PC-3 (cell line): ENCODE data around the gene USP8. TPM values are rescaled to one million over a fixed set of nuclear protein-coding genes. Genes with fewer than 3 reads are reported as not detected.

Source experiments
- ATAC-seq: fragments of 200-7000 bp; cut with Tn5 transposase; 2 replicates; pipeline ENCODE4 v1.9.1; 2020; ENCODE audit warnings: mild to moderate bottlenecking, moderate library complexity
- BruUV-seq: library from RNA; stranded (reverse); fragments of 400-500 nt; replicated peaks from 2 replicates; lab custom pipeline; 2021; lab: Mats Ljungman, UMichigan
- CTCF ChIA-PET: fragments of 300-600 bp; sonication (Branson Sonifier 250); formaldehyde crosslinking; loops from one replicate; lab custom pipeline; 2022; ENCODE audit warnings: antibody characterized with exemption; lab: Charles Lee
- POLR2A ChIA-PET: fragments of 300-600 bp; sonication (Branson Sonifier 250); formaldehyde crosslinking; loops from one replicate; lab custom pipeline; 2022; ENCODE audit warnings: antibody characterized with exemption; ENCODE audit not compliant: unreplicated experiment; lab: Charles Lee
- DNase-seq: peaks from one replicate; pipeline ENCODE4 v3.0.0-alpha.2; 2015
- H2AFZ ChIP-seq: fragments of 300-600 bp; sonication (generic); 2 replicates; pipeline ENCODE4 v1.6.0; 2016; ENCODE audit warnings: antibody characterized with exemption, low read length
- H3F3A ChIP-seq: fragments of 300-600 bp; sonication (generic); one replicate; pipeline ENCODE4 v1.6.0; 2017; ENCODE audit warnings: antibody characterized with exemption, low read length, control low read depth, mild to moderate bottlenecking; ENCODE audit not compliant: unreplicated experiment
- H3K27ac ChIP-seq: fragments of 300-600 bp; sonication (generic); 2 replicates; pipeline ENCODE4 v1.5.1; 2016; ENCODE audit warnings: mild to moderate bottlenecking, low read length
- H3K27me3 ChIP-seq: fragments of 300-600 bp; sonication (generic); 2 replicates; pipeline ENCODE4 v1.6.1; 2016; ENCODE audit warnings: low read length, mixed read lengths
- H3K36me3 ChIP-seq: fragments of 300-600 bp; sonication (generic); 2 replicates; pipeline ENCODE4 v1.6.1; 2016; ENCODE audit warnings: low read depth, mixed run types, low read length, mixed read lengths
- H3K4me1 ChIP-seq: fragments of 300-600 bp; sonication (generic); 2 replicates; pipeline ENCODE4 v1.5.1; 2016; ENCODE audit warnings: low read length; ENCODE audit not compliant: insufficient read depth
- H3K4me2 ChIP-seq: fragments of 300-600 bp; sonication (generic); 2 replicates; pipeline ENCODE4 v1.6.0; 2016; ENCODE audit warnings: low read length
- H3K4me3 ChIP-seq: fragments of 300-600 bp; sonication (generic); 2 replicates; pipeline ENCODE4 v1.5.1; 2016; ENCODE audit warnings: mild to moderate bottlenecking, low read length, mixed read lengths
- H3K79me2 ChIP-seq: fragments of 300-600 bp; sonication (generic); 2 replicates; pipeline ENCODE4 v1.6.1; 2017; ENCODE audit warnings: low read length, mixed read lengths
- H3K9ac ChIP-seq: fragments of 300-600 bp; sonication (generic); 2 replicates; pipeline ENCODE4 v1.6.0; 2016; ENCODE audit warnings: mild to moderate bottlenecking, low read length
- H3K9me2 ChIP-seq: fragments of 300-600 bp; sonication (generic); replicated peaks from 2 replicates; pipeline ENCODE4 v1.6.1; 2016; ENCODE audit warnings: mixed run types, low read length, mixed read lengths
- H3K9me3 ChIP-seq: fragments of 300-600 bp; sonication (generic); 2 replicates; pipeline ENCODE4 v1.6.1; 2016; ENCODE audit warnings: low read length, mixed read lengths
- H4K20me1 ChIP-seq: fragments of 300-600 bp; sonication (generic); 2 replicates; pipeline ENCODE4 v1.6.1; 2016; ENCODE audit warnings: low read length, mixed read lengths
- EZH2 ChIP-seq: fragments of 300-600 bp; sonication (generic); IDR thresholded peaks from one replicate; pipeline ENCODE4 v1.6.1; 2017; ENCODE audit warnings: antibody characterized with exemption, mild to moderate bottlenecking, low read length; ENCODE audit not compliant: unreplicated experiment
- EZH2phosphoT487 ChIP-seq: fragments of 300-600 bp; sonication (generic); IDR thresholded peaks from 2 replicates; pipeline ENCODE4 v1.6.1; 2018; ENCODE audit warnings: mild to moderate bottlenecking, antibody characterized with exemption, low read length, borderline replicate concordance
- intact Hi-C: fragments of 100-400 bp; cut with micrococcal nuclease; formaldehyde crosslinking; loops from 2 replicates; pipeline ENCODE4 v1.9.0; 2023
- total RNA-seq: library from RNA; depleted of rRNA; stranded (reverse); fragments of >200 nt; gene quantifications from 2 replicates; pipeline ENCODE4 v1.2.3, GENCODE V29; 2014
- TF ChIP-seq, protein P1 (sequence below): fragments of 300-600 bp; sonication (generic); conservative IDR thresholded peaks from 2 replicates; pipeline ENCODE4 v1.5.1; 2017; ENCODE audit warnings: antibody characterized with exemption, low read depth, mild to moderate bottlenecking, low read length

Gene USP8
- total RNA-seq, 1 experiment from 2014 or later = 24.6 TPM

DNA sequence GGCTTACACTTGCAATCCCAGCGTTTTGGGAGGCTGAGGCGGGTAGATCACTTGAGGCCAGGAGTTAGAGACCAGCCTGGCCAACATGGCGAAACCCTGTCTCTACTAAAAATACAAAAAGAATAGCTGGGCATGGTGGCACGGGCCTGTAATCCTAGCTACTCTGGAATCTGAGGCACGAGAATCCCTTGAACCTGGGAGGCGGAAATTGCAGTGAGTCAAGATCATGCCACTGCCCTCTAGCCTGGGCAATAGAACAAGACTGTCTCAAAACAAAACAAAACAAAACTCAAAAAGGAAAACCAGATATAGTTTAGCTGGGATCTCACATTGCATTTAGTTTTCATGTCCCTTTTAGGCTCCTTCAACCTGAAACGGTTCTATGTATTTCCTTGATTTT is 125.1 kb downstream of the USP8 start:
- Histone ChIP-seq H3K4me1 (no peaks in the 10 kb centered on the region), H2AFZ (no peak overlapping the region), H3F3A (no peaks in the 10 kb centered on the region), H3K9me2 (no peaks in the 10 kb centered on the region), H3K79me2 (no peaks in the 10 kb centered on the region), H3K9ac (no peak overlapping the region), H3K4me2 (no peak overlapping the region), H3K9me3 (no peaks in the 10 kb centered on the region), H3K27ac (no peak overlapping the region), H3K27me3 (no peaks in the 10 kb centered on the region), H3K4me3 (no peak overlapping the region), H3K36me3 (no peaks in the 10 kb centered on the region), H4K20me1 (no peaks in the 10 kb centered on the region)
- DNase-seq (no peak), ATAC-seq (no peak)
- CTCF ChIA-PET = no interaction called here
- no peak for TF ChIP-seq EZH2
- TF ChIP-seq, protein P1, sequence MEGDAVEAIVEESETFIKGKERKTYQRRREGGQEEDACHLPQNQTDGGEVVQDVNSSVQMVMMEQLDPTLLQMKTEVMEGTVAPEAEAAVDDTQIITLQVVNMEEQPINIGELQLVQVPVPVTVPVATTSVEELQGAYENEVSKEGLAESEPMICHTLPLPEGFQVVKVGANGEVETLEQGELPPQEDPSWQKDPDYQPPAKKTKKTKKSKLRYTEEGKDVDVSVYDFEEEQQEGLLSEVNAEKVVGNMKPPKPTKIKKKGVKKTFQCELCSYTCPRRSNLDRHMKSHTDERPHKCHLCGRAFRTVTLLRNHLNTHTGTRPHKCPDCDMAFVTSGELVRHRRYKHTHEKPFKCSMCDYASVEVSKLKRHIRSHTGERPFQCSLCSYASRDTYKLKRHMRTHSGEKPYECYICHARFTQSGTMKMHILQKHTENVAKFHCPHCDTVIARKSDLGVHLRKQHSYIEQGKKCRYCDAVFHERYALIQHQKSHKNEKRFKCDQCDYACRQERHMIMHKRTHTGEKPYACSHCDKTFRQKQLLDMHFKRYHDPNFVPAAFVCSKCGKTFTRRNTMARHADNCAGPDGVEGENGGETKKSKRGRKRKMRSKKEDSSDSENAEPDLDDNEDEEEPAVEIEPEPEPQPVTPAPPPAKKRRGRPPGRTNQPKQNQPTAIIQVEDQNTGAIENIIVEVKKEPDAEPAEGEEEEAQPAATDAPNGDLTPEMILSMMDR = no peak
- BruUV-seq = no TSS peak
- intact Hi-C loops = no loop called here
- POLR2A ChIA-PET = no interaction called here

DNA sequence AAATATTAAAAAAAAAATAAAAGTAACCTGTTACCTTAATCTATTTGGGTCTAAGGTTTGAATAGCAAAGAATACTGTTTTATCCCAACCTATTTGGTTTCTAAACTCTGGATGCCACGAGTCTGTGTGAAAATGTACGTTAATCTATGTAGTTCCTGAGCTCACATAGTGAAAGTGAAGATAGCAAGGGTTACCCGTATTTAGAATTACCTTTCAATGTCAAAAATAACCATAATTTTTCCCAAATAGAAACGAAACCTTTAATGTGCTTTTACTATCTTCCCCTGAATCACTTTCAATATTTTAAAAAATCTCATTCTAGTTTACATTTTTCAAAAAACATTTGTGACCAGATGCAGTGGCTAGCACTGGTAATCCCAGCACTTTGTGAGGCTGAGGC is 128.0 kb downstream of the USP8 start:
- CTCF ChIA-PET = no interaction called here
- H4K20me1 ChIP-seq = no peaks in the 10 kb centered on the region
- H3F3A ChIP-seq = no peaks in the 10 kb centered on the region
- DNase-seq = no peak
- TF ChIP-seq EZH2 (no peak), EZH2phosphoT487 (no peak)
- TF ChIP-seq, protein P1 = no peak
- BruUV-seq = no TSS peak
- H3K27me3 ChIP-seq = no peaks in the 10 kb centered on the region
- H3K36me3 ChIP-seq = no peaks in the 10 kb centered on the region
- POLR2A ChIA-PET = no interaction called here
- no peak overlapping the region for H2AFZ ChIP-seq
- no peaks in the 10 kb centered on the region for H3K9me2 ChIP-seq
- no peaks in the 10 kb centered on the region for H3K79me2 ChIP-seq
- H3K4me3 ChIP-seq = no peak overlapping the region
- no peak overlapping the region for H3K27ac ChIP-seq
- ATAC-seq = no peak
- no peaks in the 10 kb centered on the region for H3K9me3 ChIP-seq
- intact Hi-C loops = no loop called here
- no peak overlapping the region for H3K4me2 ChIP-seq
- no peaks in the 10 kb centered on the region for H3K4me1 ChIP-seq
- H3K9ac ChIP-seq = no peak overlapping the region

DNA sequence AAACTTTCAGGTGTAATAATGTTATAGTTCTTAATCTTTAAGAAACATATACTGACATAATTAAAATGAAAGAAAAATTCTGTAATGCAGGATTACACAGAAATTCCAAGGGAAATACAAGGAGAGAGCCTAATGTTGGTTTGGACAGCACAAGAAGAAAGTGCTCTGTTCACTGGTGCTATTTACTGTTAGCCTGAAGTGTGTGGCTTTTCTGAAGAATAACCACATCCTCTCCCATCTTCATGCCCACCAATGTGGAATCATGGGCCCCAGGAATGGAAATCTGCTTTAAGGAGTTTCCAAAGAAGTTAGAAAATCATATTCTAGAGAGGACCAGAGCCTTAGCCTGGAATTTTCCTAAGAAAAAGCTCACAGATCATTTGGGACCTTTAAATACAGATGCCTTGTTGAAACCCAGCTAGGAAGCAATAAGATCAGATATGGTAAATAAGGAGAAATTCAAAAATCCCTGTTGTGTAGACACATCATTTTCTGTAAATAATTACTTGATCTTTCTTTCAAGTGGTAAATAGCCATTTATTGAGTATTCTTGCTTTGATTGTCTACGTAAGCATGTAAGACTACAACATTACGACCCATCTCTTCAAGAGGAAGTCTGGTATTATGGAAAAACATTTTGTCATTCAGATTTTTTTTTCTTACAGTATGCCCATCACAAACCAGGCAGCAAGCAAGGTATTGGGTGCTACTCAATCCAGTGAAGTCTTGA is 132.6 kb downstream of the USP8 start:
- TF ChIP-seq EZH2phosphoT487 (no peak), EZH2 (no peak)
- TF ChIP-seq, protein P1 = no peak
- POLR2A ChIA-PET = no interaction called here
- Histone ChIP-seq H3K27me3 (no peaks in the 10 kb centered on the region), H3F3A (no peaks in the 10 kb centered on the region), H3K4me2 (no peak overlapping the region), H2AFZ (no peak overlapping the region), H3K9ac (no peak overlapping the region), H4K20me1 (no peaks in the 10 kb centered on the region), H3K4me1 (no peaks in the 10 kb centered on the region), H3K9me2 (no peaks in the 10 kb centered on the region), H3K27ac (no peak overlapping the region), H3K9me3 (no peaks in the 10 kb centered on the region), H3K36me3 (no peaks in the 10 kb centered on the region), H3K4me3 (no peak overlapping the region), H3K79me2 (no peaks in the 10 kb centered on the region)
- DNase-seq (no peak), ATAC-seq (no peak)
- no TSS peak for BruUV-seq
- CTCF ChIA-PET = no interaction called here
- intact Hi-C loops = no loop called here
